Mesothelial cell of epicardium (in vitro differentiated cells): ENCODE data around the gene FNBP1. TPM values are rescaled to one million over a fixed set of nuclear protein-coding genes. Genes with fewer than 3 reads are reported as not detected.

Experiments
- DNase-seq, 2 experiments: peaks; one replicate each; pipeline ENCODE4 v3.0.0; 2021; ENCODE audit warnings: low spot score in 2 of 2; ENCODE audit not compliant: unreplicated experiment in 2 of 2
- H3K27ac Mint-ChIP-seq: 2 replicates; pipeline ENCODE4 v1.8.0; 2021; ENCODE audit warnings: mixed read lengths
- H3K27me3 Mint-ChIP-seq: 2 replicates; pipeline ENCODE4 v1.8.0; 2021; ENCODE audit warnings: low read depth, mixed read lengths
- H3K36me3 Mint-ChIP-seq: 2 replicates; pipeline ENCODE4 v1.8.0; 2021; ENCODE audit warnings: mixed read lengths
- H3K4me1 Mint-ChIP-seq: 2 replicates; pipeline ENCODE4 v1.8.0; 2021; ENCODE audit warnings: mixed read lengths
- H3K4me3 Mint-ChIP-seq: 2 replicates; pipeline ENCODE4 v1.8.0; 2021; ENCODE audit warnings: mild to moderate bottlenecking, moderate library complexity, mixed read lengths
- H3K9me3 Mint-ChIP-seq: 2 replicates; pipeline ENCODE4 v1.8.0; 2021; ENCODE audit warnings: mixed read lengths
- CTCF ChIP-seq: fragments of 200-600 bp; sonication (generic); IDR thresholded peaks from one replicate; pipeline ENCODE4 v1.5.0; 2021; ENCODE audit warnings: antibody characterized with exemption; ENCODE audit not compliant: unreplicated experiment
- total RNA-seq: library from RNA; stranded (reverse); gene quantifications from 3 replicates; pipeline ENCODE4 v1.2.1, GENCODE V29; 2021

FNBP1 gene
- total RNA-seq, 1 donor from 2014 or later = 52.4 TPM

GRCh38 chr9:129904734-129905133 is 138.3 kb downstream of the FNBP1 start:
- H3K4me1 Mint-ChIP-seq = peaks cover 8% of the 10 kb centered on the region
- H3K36me3 Mint-ChIP-seq = peaks cover 38% of the 10 kb centered on the region
- DNase-seq = no peak
- H3K9me3 Mint-ChIP-seq = no peaks in the 10 kb centered on the region
- no peak overlapping the region for H3K4me3 Mint-ChIP-seq
- H3K27me3 Mint-ChIP-seq = no peaks in the 10 kb centered on the region
- H3K27ac Mint-ChIP-seq = no peak overlapping the region
- TF ChIP-seq CTCF = no peak

- Mint-ChIP-seq H3K36me3 (peaks cover 46% of the 10 kb centered on the region), H3K4me1 (no peaks in the 10 kb centered on the region), H3K9me3 (no peaks in the 10 kb centered on the region), H3K4me3 (no peak overlapping the region), H3K27me3 (no peaks in the 10 kb centered on the region), H3K27ac (no peak overlapping the region)
- DNase-seq = no peak
- TF ChIP-seq CTCF = no peak
These were observed 140.3 kb downstream of the FNBP1 start for GRCh38 chr9:129902740-129903134.

- no peaks in the 10 kb centered on the region for H3K4me1 Mint-ChIP-seq
These were observed 140.8 kb downstream of the FNBP1 start for GRCh38 chr9:129901993-129902739.

GRCh38 chr9:129900263-129901027 is 142.5 kb downstream of the FNBP1 start:
- no peak for DNase-seq
- Mint-ChIP-seq H3K4me3 (no peak overlapping the region), H3K9me3 (no peaks in the 10 kb centered on the region), H3K4me1 (no peaks in the 10 kb centered on the region), H3K27me3 (no peaks in the 10 kb centered on the region), H3K36me3 (peaks cover 47% of the 10 kb centered on the region), H3K27ac (no peak overlapping the region)
- TF ChIP-seq CTCF = no peak

More at GRCh38 chr9:129901993-129902739, 140.8 kb downstream of the FNBP1 start:
- Mint-ChIP-seq H3K9me3 (no peaks in the 10 kb centered on the region), H3K4me3 (no peak overlapping the region), H3K27me3 (no peaks in the 10 kb centered on the region), H3K36me3 (peaks cover 46% of the 10 kb centered on the region), H3K27ac (no peak overlapping the region)
- DNase-seq = no peak
- no peak for TF ChIP-seq CTCF

GRCh38 chr9:129899620-129900019 is 143.4 kb downstream of the FNBP1 start:
- no peak overlapping the region for H3K27ac Mint-ChIP-seq
- H3K9me3 Mint-ChIP-seq = no peaks in the 10 kb centered on the region
- TF ChIP-seq CTCF = no peak
- H3K36me3 Mint-ChIP-seq = peaks cover 49% of the 10 kb centered on the region
- no peak overlapping the region for H3K4me3 Mint-ChIP-seq
- no peaks in the 10 kb centered on the region for H3K4me1 Mint-ChIP-seq
- no peaks in the 10 kb centered on the region for H3K27me3 Mint-ChIP-seq
- no peak for DNase-seq
